Activated CD4-positive, alpha-beta T cell treated with anti-CD3 and anti-CD28 coated beads, Interleukin-2, Interleukin-6, amounts not matched to agents 100 ng/mL and 50 ng/mL, durations not matched to agents 16 hours and 8 hours (primary cell): Measurements from ENCODE around the gene ZDHHC11.
A peak's percentile ranks its signal among the peaks of the same experiment; 100 is the strongest.
"Not testable (repeated sequence)": the region's sequence is repeated elsewhere in the genome, so short reads cannot be mapped to it uniquely, and the experiment has no call there.

Experiments used
- DNase-seq: peaks from one replicate; pipeline ENCODE4 v3.0.0-alpha.2; 2020

Gene ZDHHC11

DNA sequence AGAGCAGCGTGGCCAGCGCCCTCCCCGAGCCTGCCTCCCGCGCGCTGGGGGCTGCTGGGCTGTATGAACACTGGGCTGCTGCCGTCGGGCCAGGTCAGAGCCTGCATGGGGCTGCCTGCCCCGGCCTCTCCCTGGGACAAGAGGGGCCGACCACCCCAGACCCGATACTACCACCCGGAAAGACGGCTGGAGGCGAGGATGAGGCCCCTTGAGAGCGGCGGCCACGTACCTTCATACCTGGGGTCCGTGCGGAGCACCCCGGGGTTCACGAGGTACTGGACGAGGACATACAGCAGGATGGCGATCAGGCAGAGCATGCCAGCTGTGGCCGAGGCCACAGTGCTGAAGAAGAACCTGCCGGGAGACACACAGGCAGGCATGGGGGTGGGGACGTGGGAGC lies 7.4 kb downstream of the ZDHHC11 start:
- not testable (repeated sequence) for DNase-seq

DNA sequence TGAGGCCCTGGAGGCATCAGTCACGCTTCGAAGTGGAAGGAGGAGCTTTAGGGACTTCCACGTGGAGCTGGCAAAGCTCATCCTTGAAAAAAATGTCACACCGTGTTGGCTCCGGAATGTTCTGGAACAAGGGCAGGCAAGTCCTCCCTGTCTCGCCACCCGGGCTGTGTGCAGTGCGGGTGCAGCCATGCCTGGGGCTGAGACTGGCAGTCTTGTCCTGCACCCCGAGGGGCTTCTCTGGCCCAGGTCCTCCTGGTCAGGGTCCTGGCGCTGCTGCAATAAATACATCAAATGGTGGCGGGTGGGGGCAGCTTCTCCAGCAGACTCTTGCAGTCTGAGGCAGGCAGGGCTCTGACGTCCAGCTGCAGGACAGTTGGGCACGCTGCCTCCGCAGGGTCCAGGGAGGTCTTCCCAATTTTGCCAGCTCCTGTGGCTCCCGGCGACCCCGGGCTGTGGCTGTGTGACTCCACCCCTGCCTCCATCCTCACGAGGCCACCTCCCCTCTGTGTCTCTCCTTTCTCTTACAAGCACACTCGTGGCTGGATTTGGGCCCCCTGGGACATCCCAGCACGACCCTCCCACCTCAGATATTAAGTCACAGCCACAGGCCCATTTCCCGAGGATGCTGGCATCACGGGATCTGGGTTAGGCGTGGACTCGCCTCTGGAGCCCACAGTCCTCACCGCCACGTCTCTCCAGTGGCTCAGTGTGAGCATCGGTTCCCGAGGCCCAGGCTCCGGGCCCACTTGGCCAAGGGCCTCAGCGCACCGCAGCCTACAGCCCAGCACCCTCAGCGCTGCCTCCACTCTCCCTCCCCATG lies 8.2 kb downstream of the ZDHHC11 start:
- not testable (repeated sequence) for DNase-seq

- not testable (repeated sequence) for DNase-seq
Measured at GRCh38 chr5:841531-842401, 9.0 kb downstream of the ZDHHC11 start.

DNA sequence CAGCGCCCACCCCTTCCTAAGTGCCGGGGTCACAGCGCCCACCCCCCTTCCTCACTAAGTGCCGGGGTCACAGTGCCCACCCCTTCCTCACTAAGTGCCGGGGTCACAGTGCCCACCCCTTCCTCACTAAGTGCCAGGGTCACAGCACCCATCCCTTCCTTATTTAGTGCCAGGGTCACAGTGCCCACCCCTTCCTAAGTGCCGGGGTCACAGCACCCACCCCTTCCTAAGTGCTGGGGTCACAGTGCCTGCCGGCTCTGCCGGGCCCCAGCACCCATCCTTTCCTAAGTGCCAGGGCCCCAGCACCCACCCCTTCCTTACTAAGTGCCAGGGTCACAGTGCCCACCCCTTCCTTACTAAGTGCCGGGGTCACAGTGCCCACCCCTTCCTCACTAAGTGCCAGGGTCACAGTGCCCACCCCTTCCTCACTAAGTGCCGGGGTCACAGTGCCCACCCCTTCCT lies 9.8 kb downstream of the ZDHHC11 start:
- not testable (repeated sequence) for DNase-seq

GRCh38 chr5:840118-840973 lies 10.4 kb downstream of the ZDHHC11 start:
- not testable (repeated sequence) for DNase-seq

DNA sequence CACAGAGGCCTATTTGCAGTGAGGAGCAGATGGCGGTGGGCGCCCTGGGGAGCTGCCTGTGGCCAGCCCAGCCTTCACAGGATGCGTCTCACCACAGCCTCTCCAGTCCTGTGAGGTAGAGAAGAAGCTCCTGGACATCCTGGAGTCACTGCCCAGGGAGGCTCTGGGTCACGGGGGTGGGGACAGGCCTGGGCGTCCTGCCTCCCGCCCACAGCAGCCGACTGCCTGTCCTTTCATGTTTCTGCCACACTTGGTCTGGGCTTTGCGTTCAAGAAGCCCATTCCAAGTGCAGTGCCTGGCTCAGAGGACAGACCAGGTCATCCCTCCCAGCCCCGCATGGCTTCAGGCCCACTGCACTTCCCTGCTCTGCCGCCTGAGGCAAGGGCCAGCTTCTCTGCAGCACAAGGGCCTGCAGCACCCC lies 12.3 kb downstream of the ZDHHC11 start:
- not testable (repeated sequence) for DNase-seq

GRCh38 chr5:837621-838121 lies 13.1 kb downstream of the ZDHHC11 start:
- DNase-seq, result not testable (repeated sequence)

DNA sequence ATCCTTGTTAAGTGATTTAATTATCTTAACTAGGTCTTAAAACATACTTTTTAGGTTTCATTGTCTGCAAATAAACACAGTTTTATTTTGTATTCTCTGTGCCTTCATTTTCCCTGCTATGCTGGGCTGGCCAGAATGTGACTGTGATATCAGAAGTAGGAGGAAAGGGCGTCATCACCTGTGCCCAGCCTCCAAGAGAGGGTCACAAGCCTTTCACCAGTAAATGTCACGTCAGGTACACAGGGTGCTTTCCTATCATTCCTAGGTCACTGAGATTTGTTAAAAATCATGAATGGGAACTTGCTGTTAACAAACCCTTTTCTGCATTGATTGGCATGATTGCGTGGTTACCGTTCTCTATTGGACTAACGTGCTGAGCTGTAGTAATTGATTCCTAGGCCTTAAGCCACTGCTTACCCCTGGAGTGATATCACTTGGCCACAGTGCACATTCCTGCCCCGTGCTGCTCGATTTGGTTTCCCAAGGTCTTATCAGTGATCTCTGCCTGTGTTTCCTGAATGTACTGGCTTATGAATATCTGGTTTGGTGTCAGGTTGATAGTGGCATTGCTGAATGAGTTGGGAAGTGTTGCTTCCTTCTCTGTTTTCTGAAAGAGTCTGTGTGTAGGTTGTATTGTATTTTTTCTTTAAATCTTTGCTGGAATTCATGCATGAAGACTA lies 14.7 kb downstream of the ZDHHC11 start:
- DNase-seq, result not testable (repeated sequence)

GRCh38 chr5:834013-834412 lies 16.8 kb downstream of the ZDHHC11 start:
- DNase-seq, result not testable (repeated sequence)

GRCh38 chr5:828194-828593 lies 22.6 kb downstream of the ZDHHC11 start:
- not testable (repeated sequence) for DNase-seq

DNA sequence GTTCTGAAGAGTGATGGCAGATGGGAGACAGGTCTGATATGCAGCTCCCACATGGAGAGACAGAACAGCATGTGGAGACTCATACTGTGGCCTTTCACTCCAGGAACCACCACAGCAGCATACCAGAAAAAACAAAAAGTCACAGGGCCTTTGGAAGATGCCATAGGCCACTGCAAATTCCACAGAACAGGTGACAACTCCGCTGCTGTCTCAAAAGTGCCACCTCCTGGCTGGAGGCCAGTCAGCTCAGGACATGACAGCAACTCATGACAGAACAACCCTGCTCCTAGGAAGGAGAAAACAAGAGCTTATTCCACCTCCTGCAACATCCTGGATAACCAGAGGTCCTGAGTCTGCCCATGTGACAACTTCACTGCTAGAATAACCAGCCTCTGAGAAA lies 25.2 kb downstream of the ZDHHC11 start:
- peak; percentile 11 for DNase-seq

DNA sequence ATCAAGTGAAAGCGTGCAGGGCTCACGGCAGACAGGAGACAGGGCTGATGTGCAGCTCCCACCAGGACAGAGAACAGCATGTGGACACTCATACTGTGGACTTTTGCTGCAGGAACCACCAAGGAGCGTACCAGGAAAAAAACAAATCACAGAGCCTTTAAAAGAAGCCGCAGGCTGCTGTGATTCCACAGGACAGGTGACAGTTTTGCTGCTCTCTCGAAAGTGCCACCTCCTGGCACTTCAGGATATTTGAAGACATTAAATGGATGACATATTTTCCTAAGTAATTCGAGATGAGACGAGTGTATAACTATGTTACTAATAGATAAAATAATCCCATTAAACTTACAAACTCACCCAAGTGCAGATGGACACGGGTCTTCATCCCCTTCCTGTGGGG lies 29.3 kb downstream of the ZDHHC11 start:
- no peak for DNase-seq

GRCh38 chr5:820245-820644 lies 30.5 kb downstream of the ZDHHC11 start:
- no peak for DNase-seq

DNA sequence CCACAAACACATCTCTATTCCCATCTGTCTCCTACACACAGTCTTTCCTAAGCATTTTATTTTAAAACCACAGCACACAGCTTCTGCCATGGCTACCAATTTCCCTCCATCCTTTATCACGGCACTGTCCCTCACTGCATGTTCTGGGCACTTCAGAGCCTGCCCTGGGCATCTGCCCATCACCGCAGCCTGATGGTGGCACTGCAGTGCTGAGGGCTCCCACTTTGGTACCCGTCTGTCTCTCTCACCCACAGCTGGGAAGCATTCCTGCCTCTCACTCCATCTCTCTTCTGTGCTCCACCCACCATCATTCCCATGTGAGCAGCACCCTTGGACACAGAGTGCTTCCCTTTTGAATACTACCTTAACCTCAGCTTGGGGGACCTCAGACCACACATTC lies 31.7 kb downstream of the ZDHHC11 start:
- DNase-seq, result no peak

- DNase-seq, result no peak
Measured at GRCh38 chr5:816176-816575, 34.6 kb downstream of the ZDHHC11 start.

DNA sequence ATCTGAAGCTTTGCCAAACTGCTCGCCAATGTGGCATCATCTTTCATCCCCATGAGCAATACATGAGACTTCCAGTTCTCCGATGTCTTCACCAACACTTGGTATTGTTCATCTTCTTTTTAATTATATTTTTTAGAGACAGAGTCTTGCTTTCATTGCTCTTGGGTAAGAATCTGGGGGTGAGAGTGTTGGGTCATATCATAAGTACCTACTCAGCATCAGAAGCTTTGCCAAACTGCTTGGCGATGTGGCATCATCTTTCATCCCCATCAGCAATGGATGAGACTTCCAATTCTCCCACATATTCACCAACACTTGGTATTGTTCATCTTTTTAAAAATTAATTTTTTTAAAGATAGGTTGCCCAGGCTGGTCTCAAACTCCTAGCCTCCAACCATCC lies 35.3 kb downstream of the ZDHHC11 start:
- no peak for DNase-seq

GRCh38 chr5:813575-813974 lies 37.2 kb downstream of the ZDHHC11 start:
- DNase-seq, result not testable (repeated sequence)

DNA sequence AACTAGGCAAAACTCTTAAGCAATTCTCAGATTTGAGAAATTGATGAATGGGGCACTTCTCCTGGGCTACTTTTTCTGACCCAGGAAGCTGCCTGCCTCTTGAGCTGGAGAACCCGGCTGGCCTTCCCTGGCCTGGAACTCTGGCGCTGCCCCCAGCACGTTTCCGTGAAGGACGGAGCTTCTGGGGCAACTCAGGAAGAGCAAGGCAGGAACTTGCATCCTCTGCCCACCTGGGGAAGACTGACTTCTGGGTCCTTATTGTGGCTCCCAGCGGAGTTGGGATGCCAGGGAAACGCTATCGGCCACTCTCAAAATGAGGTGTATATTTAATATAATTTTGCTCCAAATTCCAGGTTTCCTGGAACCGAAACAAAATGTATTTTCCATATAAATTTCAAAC lies 39.4 kb downstream of the ZDHHC11 start:
- DNase-seq, result not testable (repeated sequence)

DNA sequence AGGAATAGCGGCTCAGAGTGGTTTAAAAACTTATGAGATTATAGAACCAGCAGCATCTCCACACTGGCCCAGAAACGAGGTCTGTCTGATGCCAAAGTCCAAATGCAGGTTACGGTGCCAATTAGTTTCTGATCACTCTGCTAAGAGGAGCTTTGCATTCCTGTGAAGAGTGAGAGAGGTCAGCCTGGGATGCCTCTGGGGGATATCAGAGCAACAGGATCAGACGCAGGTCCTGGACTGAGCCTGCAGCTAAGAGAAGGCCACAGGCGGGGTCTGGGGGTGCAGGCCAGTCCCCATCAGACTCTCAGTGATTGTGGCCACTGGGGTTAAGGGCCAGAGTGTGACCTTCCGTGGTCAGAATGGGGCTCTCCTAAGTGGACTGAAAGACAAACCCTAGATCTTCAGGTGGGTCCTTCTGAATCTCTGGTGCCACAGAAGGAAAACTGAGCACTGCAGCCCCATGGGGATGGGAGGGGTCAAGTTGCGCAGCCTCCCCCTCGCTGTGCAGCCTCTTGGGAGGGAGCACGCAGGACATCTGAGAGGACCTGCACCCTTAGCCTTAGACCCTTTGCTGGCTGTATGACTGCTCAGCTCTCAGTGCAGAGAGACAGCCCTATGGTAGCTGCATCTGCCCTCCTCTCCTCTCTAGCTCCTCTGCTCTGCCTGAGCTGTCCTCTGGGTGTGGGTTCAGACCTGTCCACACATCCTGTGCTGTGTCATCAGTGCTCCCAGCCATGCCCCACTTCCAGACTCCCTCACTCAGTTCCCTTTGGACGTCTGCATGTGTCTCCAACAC lies 42.9 kb downstream of the ZDHHC11 start:
- DNase-seq, result not testable (repeated sequence)

DNA sequence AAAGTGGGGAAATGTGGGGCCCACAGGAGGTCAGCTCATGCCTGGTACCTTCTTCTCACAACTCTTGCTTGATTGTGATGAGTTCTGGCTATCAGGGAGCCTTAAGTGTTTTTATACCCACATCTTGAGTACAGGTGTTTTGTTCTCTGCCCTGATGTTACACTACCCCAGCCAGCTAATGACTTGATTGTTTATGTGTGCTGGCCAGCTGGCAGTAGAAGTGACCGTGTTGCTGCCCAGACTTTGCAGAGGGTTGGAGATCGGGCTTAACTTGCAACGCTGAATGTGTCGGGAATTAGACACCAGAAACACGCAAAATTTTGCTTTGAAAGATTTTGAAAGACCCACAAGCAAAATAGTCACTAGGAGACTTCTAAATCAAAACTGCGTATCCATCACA lies 49.3 kb downstream of the ZDHHC11 start:
- no peak for DNase-seq

GRCh38 chr5:801055-801454 lies 49.7 kb downstream of the ZDHHC11 start:
- DNase-seq, result not testable (repeated sequence)
